LNCAP (cell line): Measurements from ENCODE around the gene HOXA3.

Experiments
- TF ChIP-seq, protein P1 (sequence below): fragments of 450-650 bp; IDR thresholded peaks from 2 replicates; pipeline ENCODE4 v1.5.1; 2017; ENCODE audit warnings: mild to moderate bottlenecking

The HOXA3 gene

DNA sequence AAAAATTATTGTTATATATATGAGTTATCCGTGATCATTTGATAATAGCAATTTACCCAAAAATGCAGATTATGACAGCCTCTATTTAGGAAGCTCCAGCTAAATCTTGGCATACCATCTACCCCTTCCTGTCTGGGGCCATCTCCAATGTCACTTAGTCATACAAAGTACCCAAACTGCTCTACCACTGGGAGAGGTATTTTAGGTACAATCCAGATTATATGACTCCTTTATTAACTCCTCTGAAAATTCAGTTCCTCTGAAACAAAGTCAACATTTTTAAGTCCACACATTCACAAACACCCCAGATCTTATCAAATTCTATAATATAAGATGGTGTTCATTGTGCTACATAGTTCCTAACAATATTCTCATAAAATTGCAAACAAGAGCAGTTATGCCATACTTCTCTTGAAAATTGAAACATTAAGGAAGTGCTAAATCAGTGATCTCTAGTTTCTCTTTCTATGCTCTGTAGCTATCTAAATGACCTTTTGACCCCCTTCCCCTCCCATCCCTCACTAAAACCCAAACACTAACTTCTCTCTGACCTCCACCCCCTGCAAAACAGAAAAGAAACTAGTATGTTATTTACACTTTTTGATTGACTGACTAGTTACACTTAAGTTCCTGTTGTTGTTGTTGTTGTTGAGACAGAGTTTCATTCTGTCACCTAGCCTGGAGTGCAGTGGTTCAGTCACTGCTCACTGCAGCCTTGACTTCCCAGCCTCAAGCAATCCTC, 73.0 kb downstream of the HOXA3 start:
- TF ChIP-seq, protein P1, sequence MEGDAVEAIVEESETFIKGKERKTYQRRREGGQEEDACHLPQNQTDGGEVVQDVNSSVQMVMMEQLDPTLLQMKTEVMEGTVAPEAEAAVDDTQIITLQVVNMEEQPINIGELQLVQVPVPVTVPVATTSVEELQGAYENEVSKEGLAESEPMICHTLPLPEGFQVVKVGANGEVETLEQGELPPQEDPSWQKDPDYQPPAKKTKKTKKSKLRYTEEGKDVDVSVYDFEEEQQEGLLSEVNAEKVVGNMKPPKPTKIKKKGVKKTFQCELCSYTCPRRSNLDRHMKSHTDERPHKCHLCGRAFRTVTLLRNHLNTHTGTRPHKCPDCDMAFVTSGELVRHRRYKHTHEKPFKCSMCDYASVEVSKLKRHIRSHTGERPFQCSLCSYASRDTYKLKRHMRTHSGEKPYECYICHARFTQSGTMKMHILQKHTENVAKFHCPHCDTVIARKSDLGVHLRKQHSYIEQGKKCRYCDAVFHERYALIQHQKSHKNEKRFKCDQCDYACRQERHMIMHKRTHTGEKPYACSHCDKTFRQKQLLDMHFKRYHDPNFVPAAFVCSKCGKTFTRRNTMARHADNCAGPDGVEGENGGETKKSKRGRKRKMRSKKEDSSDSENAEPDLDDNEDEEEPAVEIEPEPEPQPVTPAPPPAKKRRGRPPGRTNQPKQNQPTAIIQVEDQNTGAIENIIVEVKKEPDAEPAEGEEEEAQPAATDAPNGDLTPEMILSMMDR = no peak

DNA sequence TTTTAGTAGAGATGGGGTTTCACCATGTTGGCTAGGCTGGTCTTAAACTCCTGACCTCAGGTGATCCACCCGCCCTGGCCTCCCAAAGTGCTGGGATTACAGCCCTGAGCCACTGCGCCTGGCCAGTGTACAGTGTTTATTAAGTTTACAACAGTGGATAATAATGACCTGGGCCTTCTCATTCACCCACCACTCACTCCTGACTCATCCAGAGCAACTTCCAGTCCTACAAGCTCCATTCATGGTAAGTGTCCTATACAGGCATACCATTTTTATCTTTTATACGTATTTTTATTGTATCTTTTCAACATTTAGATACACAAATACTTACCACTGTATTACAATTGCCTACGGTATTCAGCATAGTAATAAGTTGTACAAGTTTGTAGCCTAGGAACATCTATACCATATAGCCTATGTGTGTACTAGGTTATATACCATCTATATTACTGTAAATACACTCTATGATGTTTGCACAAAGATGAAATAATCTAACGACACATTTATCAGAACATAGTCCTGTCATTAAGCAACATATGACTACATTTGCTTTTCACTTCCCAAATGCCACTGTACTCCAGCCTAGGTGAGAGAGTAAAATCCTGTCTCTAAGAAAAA, 73.7 kb downstream of the HOXA3 start:
- TF ChIP-seq, protein P1 = no peak

DNA sequence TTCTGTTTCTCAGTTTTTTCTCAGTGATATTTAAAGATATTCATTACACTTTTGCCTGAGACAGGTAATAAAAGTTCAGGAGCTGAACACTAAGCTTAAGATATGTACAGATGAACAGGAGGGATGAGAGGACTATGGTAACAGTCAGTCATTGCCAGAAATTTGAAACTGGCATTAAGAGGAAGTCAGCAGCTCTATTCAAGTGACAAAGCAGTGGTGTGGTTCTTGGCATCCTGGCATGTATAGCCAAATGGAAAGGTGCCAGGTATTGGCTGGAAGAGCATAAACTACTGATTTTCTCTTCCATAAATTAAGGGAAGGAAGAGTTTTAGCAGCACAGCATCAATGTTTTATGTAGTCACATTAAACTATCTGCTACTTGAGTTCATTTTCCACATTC, 79.3 kb downstream of the HOXA3 start:
- TF ChIP-seq, protein P1 = no peak

DNA sequence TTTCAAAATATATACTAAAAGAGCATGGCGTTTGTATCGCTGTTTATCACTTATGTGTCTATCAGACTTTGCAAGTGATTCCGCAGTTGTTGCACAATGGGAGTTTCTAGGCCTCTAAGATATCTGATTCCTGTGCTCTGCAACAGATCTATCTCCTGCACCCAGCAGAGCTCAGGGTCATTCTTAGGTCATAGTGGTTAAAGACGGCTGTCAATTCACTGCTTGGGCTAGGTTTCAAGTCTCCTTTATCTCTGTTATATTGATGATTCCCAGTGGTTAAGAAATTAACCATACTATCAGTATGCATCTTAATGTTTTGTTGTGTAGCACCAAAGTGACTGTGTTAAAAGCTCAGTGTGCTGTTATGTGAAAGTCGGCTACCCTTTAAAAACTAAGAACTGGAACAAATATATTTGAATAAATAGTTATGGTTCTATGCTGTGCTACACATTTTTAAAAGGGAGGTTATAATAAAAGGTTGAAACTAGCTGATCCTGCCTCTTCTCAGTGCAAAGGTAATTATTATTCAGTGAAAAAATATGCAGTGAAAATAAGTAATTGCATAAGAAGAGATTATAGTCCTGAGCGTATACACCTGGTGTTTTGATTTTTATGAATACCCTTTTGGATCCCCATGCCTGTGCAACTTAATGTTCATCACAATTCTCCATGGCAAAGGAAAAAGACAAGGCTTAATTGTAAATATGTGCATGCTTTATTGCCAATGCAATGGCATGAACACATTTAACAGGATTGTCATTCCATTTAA, 80.6 kb downstream of the HOXA3 start:
- TF ChIP-seq, protein P1 = no peak

- TF ChIP-seq, protein P1 = no peak
Observed at GRCh38 chr7:27068259-27068658, 84.1 kb downstream of the HOXA3 start.

DNA sequence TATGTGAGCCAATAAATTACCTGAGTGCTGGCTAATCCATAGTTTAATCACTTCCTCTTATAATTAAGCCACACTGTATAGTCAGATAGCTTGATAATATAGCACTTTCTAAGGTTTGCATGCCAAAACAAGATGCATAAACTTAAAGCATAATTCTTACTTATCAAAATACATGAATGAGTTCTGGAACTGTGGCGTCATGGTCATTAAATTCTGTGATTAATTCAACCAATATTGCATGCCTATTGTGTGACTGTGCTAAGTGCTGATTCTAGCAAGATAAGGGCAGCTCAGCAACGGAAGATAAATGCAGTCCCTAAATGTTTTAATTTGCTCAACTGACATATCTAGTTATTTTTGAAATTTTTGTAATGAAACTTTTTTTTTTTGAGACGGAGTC, 86.2 kb downstream of the HOXA3 start:
- TF ChIP-seq, protein P1 = no peak

GRCh38 chr7:27065709-27066108, 86.7 kb downstream of the HOXA3 start:
- TF ChIP-seq, protein P1 = no peak
